MM.1S (cell line): ENCODE data around the gene PTPN2.

Source experiments
- DNase-seq: peaks from one replicate; pipeline ENCODE4 v3.0.0-alpha.2; 2015
- H2AFZ ChIP-seq: fragments of 300-600 bp; sonication (generic); 2 replicates; pipeline ENCODE4 v1.6.0; 2016; ENCODE audit warnings: antibody characterized with exemption, low read length
- H3F3A ChIP-seq: fragments of 300-600 bp; sonication (generic); 2 replicates; pipeline ENCODE4 v1.6.1; 2016; ENCODE audit warnings: mild to moderate bottlenecking, antibody characterized with exemption, low read length, moderate library complexity, mixed read lengths; ENCODE audit not compliant: insufficient read depth
- H3K27ac ChIP-seq: fragments of 300-600 bp; sonication (generic); 2 replicates; pipeline ENCODE4 v1.5.1; 2016; ENCODE audit warnings: mild to moderate bottlenecking, low read length
- H3K27me3 ChIP-seq: fragments of 300-600 bp; sonication (generic); replicated peaks from 2 replicates; pipeline ENCODE4 v1.6.0; 2016; ENCODE audit warnings: low read length; ENCODE audit not compliant: insufficient read depth
- H3K36me3 ChIP-seq: fragments of 300-600 bp; sonication (generic); replicated peaks from 2 replicates; pipeline ENCODE4 v1.6.1; 2016; ENCODE audit warnings: mild to moderate bottlenecking, low read length, mixed read lengths; ENCODE audit not compliant: insufficient read depth
- H3K4me1 ChIP-seq: fragments of 300-600 bp; sonication (generic); 2 replicates; pipeline ENCODE4 v1.6.1; 2016; ENCODE audit warnings: low read length, mixed read lengths
- H3K4me2 ChIP-seq: fragments of 300-600 bp; sonication (generic); 2 replicates; pipeline ENCODE4 v1.6.0; 2016; ENCODE audit warnings: low read depth, low read length
- H3K4me3 ChIP-seq: fragments of 300-600 bp; sonication (generic); 2 replicates; pipeline ENCODE4 v1.5.1; 2016; ENCODE audit warnings: low read length, mixed read lengths
- H3K79me2 ChIP-seq: fragments of 300-600 bp; sonication (generic); 2 replicates; pipeline ENCODE4 v1.6.1; 2016; ENCODE audit warnings: mixed run types, low read length, mixed read lengths
- H3K9ac ChIP-seq: fragments of 300-600 bp; sonication (generic); 2 replicates; pipeline ENCODE4 v1.6.1; 2016; ENCODE audit warnings: low read length, mixed read lengths
- H3K9me2 ChIP-seq: fragments of 300-600 bp; sonication (generic); replicated peaks from 2 replicates; pipeline ENCODE4 v1.6.1; 2016; ENCODE audit warnings: mild to moderate bottlenecking, low read length, mixed read lengths; ENCODE audit not compliant: insufficient read depth
- H3K9me3 ChIP-seq: fragments of 300-600 bp; sonication (generic); replicated peaks from 2 replicates; pipeline ENCODE4 v1.6.1; 2016; ENCODE audit warnings: mild to moderate bottlenecking, low read length, mixed read lengths; ENCODE audit not compliant: insufficient read depth
- H4K20me1 ChIP-seq: fragments of 300-600 bp; sonication (generic); 2 replicates; pipeline ENCODE4 v1.6.1; 2016; ENCODE audit warnings: mild to moderate bottlenecking, low read length, moderate library complexity, mixed read lengths; ENCODE audit not compliant: insufficient read depth
- EZH2 ChIP-seq: fragments of 300-600 bp; sonication (generic); optimal IDR thresholded peaks from 2 replicates; pipeline ENCODE3; 2017; ENCODE audit warnings: low read depth, mild to moderate bottlenecking, antibody characterized with exemption, low read length, mixed read lengths
- EZH2phosphoT487 ChIP-seq: fragments of 300-600 bp; sonication (generic); IDR thresholded peaks from 2 replicates; pipeline ENCODE4 v1.6.1; 2018; ENCODE audit warnings: antibody characterized with exemption, low read length
- TF ChIP-seq, protein P1 (sequence below): fragments of 300-600 bp; sonication (generic); IDR thresholded peaks from 2 replicates; pipeline ENCODE4 v1.5.1; 2016; ENCODE audit warnings: antibody characterized with exemption, low read length, mixed read lengths

PTPN2 gene

DNA sequence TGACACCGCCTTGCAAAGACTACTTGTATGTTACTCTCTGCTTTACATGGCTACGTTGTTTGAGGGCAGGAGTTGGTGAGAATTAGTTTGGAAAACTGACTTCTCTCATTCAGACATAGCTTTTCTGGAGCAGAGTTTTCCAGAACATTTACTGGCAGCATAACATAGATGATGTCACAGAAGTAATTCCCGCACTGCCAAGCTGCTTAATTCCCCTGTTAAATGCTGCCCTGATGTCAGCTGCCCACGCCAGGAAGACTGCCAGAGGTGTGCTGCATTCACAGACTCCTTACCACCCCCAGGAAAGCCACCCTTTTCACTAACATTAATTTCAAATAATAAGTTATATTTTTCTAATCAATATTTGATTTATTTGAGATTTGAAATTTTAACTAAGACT, 24.7 kb upstream of the PTPN2 start:
- H3K9ac ChIP-seq = no peak overlapping the region
- DNase-seq = no peak
- no peak overlapping the region for H3K4me3 ChIP-seq
- no peaks in the 10 kb centered on the region for H4K20me1 ChIP-seq
- TF ChIP-seq EZH2phosphoT487 (no peak), EZH2 (no peak)
- TF ChIP-seq, protein P1, sequence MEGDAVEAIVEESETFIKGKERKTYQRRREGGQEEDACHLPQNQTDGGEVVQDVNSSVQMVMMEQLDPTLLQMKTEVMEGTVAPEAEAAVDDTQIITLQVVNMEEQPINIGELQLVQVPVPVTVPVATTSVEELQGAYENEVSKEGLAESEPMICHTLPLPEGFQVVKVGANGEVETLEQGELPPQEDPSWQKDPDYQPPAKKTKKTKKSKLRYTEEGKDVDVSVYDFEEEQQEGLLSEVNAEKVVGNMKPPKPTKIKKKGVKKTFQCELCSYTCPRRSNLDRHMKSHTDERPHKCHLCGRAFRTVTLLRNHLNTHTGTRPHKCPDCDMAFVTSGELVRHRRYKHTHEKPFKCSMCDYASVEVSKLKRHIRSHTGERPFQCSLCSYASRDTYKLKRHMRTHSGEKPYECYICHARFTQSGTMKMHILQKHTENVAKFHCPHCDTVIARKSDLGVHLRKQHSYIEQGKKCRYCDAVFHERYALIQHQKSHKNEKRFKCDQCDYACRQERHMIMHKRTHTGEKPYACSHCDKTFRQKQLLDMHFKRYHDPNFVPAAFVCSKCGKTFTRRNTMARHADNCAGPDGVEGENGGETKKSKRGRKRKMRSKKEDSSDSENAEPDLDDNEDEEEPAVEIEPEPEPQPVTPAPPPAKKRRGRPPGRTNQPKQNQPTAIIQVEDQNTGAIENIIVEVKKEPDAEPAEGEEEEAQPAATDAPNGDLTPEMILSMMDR = no peak
- no peaks in the 10 kb centered on the region for H3K4me1 ChIP-seq
- no peak overlapping the region for H3K27ac ChIP-seq
- H3K27me3 ChIP-seq = peaks cover 73% of the 10 kb centered on the region
- no peaks in the 10 kb centered on the region for H3F3A ChIP-seq
- H3K36me3 ChIP-seq = no peaks in the 10 kb centered on the region
- H2AFZ ChIP-seq = no peak overlapping the region
- no peaks in the 10 kb centered on the region for H3K79me2 ChIP-seq
- no peaks in the 10 kb centered on the region for H3K9me3 ChIP-seq
- no peaks in the 10 kb centered on the region for H3K9me2 ChIP-seq
- no peak overlapping the region for H3K4me2 ChIP-seq

DNA sequence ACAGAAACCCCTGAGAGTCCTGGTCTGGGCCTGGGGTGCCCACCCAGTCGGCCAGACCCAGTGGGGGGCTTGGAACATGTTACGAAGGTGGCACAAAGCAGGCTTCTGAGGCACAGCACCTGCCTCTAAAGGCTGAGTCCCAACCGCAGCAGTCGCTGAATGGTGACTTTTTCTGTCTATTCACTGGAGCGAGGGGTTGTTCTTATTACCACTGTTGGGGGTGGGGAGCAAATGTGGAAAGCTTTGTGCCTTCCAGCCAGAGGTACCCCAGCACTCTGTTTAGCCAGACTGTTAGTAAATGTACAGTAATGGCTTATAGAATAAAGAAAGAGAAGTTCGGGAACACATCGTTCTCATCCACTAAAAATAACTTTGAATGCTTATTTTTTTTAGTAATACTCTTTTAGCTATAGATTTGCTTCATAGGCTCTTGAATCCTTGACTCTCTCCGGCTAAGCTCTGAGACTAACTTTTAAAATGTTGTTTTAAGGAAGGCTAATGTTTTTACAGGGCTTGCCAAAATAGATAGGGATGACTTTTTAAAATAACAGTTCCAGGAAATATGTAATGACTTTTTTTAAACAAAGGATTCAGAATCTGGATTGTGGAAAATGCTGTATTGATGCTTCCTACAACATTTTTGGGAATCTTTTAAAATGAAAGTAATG, 23.4 kb upstream of the PTPN2 start:
- H3K9me2 ChIP-seq = no peaks in the 10 kb centered on the region
- no peak overlapping the region for H2AFZ ChIP-seq
- no peak overlapping the region for H3K4me2 ChIP-seq

DNA sequence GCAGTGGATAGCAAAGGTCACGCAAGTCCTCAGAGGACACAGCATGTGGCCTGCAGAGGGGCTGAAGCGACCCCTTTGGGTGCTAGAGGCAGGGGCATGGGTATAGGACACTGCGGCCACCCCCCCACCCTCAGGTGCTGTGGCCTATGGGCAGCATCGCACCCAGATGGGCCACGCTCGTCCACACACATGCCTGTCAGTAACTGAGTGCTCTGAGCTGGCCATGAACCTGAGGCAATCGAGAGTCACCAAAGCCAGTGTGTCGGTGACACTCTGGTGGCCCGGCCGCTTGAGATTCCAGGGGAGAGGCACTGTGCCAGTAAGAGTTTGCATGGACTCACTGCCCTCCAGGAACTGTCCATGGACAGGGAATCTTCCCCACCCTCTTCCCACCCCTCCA, 22.7 kb upstream of the PTPN2 start:
- DNase-seq = no peak
- Histone ChIP-seq H3K4me3 (no peak overlapping the region), H3K9me3 (no peaks in the 10 kb centered on the region), H3K4me1 (no peaks in the 10 kb centered on the region), H4K20me1 (no peaks in the 10 kb centered on the region), H3K36me3 (no peaks in the 10 kb centered on the region), H3K27me3 (peaks cover 54% of the 10 kb centered on the region), H3K4me2 (no peak overlapping the region), H3K79me2 (no peaks in the 10 kb centered on the region), H3K27ac (no peak overlapping the region), H3F3A (no peaks in the 10 kb centered on the region), H2AFZ (no peak overlapping the region), H3K9ac (no peak overlapping the region), H3K9me2 (no peaks in the 10 kb centered on the region)
- TF ChIP-seq EZH2 (no peak), EZH2phosphoT487 (no peak)
- TF ChIP-seq, protein P1 = no peak

More for the DNA sequence above, 23.4 kb upstream of the PTPN2 start:
- no peak overlapping the region for H3K27ac ChIP-seq
- no peak overlapping the region for H3K9ac ChIP-seq
- H3K9me3 ChIP-seq = no peaks in the 10 kb centered on the region
- no peak for DNase-seq
- no peaks in the 10 kb centered on the region for H4K20me1 ChIP-seq
- no peaks in the 10 kb centered on the region for H3F3A ChIP-seq
- no peaks in the 10 kb centered on the region for H3K4me1 ChIP-seq
- no peak for TF ChIP-seq EZH2
- TF ChIP-seq, protein P1 = no peak
- no peak for TF ChIP-seq EZH2phosphoT487
- H3K79me2 ChIP-seq = no peaks in the 10 kb centered on the region
- H3K4me3 ChIP-seq = no peak overlapping the region
- H3K27me3 ChIP-seq = peaks cover 59% of the 10 kb centered on the region
- no peaks in the 10 kb centered on the region for H3K36me3 ChIP-seq
